Right lobe of liver (tissue), 6 donors: ENCODE measurements around the gene GPS2. TPM values are rescaled to one million over a fixed set of nuclear protein-coding genes. Genes with fewer than 3 reads are reported as not detected.
A peak's percentile ranks its signal among the peaks of the same experiment; 100 is the strongest.

ENCODE experiments used
- ATAC-seq, 4 donors: fragments of 200-7000 bp; cut with Tn5 transposase; one replicate each; pipeline ENCODE4 v1.9.1; 2020; ENCODE audit warnings: mild to moderate bottlenecking in 4 of 4, moderate library complexity in 4 of 4
- DNase-seq, 3 donors: peaks; one replicate each; pipeline ENCODE4 v3.0.0-alpha.2; 2020
- H3K27ac ChIP-seq, 3 donors: fragments of 200-600 bp; one replicate each; pipeline ENCODE4 v1.8.0; 2022
- H3K27me3 ChIP-seq, 2 donors: fragments of 200-600 bp; one replicate each; pipeline ENCODE4 v1.8.0; 2022
- H3K36me3 ChIP-seq, 4 donors: fragments of 200-600 bp; sonication (generic) in 1 of 4; one replicate each; pipeline versions ENCODE4 v1.5.1 to v1.8.0; 2017 to 2022; ENCODE audit warnings: control low read depth in 1 of 4
- H3K4me1 ChIP-seq, 4 donors: fragments of 200-600 bp; sonication (generic) in 1 of 4; one replicate each; pipeline versions ENCODE4 v1.5.1 to v1.8.0; 2017 to 2022; ENCODE audit warnings: control low read depth in 1 of 4
- H3K4me3 ChIP-seq, 3 donors: fragments of 200-600 bp; one replicate each; pipeline ENCODE4 v1.8.0; 2022
- H3K9me3 ChIP-seq, 4 donors: fragments of 200-600 bp; sonication (generic) in 1 of 4; one replicate each; pipeline versions ENCODE4 v1.5.1 to v1.8.0; 2017 to 2022; ENCODE audit warnings: control low read depth in 1 of 4
- CTCF ChIP-seq, 4 donors: fragments of 200-600 bp in 3 of 4; fragments of 450-650 bp in 1 of 4; IDR thresholded peaks; one replicate each; pipeline versions ENCODE4 v1.5.1 to v1.8.0; 2016 to 2022; ENCODE audit warnings: antibody characterized with exemption in 4 of 4, mild to moderate bottlenecking in 2 of 4
- POLR2A ChIP-seq: fragments of 450-650 bp; IDR thresholded peaks from one replicate; pipeline ENCODE4 v1.6.1; 2017; ENCODE audit warnings: antibody characterized with exemption, mild to moderate bottlenecking
- WGBS: methylation state at CpG from one replicate; pipeline ENCODE4 v1.1.6; 2018; ENCODE audit warnings: low coverage, low lambda C conversion rate; ENCODE audit not compliant: insufficient coverage; ENCODE audit errors: missing lambda C conversion rate; 5-methylcytosine and 5-hydroxymethylcytosine counted together
- intact Hi-C, 2 donors: fragments of 100-400 bp; cut with DNase I; formaldehyde crosslinking; loops; one replicate each; pipeline versions ENCODE4 v1.11.2 to v1.14.1; 2022
- total RNA-seq, 6 experiments: library from RNA; depleted of rRNA in 2 of 6; stranded (reverse); fragments of >200 nt in 2 of 6; fragmentation: NEBNext Ultra II Directional in 3 of 6; extraction: Animal tissue kit (Norgen Biotek cat#: 25700) in 3 of 6; gene quantifications; one replicate each; pipeline versions ENCODE4 v1.1.0 to v1.2.4, GENCODE V29; 2016 to 2023
- donor health status: DM: no; HTN: yes; CAD: no.
- donor health status: DM: no; HTN: no; CAD: no.
- donor health status: DM: no; HTN: no; CAD: no.
- donor health status: DM: no; HTN: yes; CAD: no.
- donor health status: DM: no; HTN: yes; CAD: no.

GPS2 gene
- total RNA-seq, 6 experiments from 2014 or later = 22.0 to 48.1 (median 23.2) TPM

GRCh38 chr17:7312432-7313087 is 2.6 kb downstream of the GPS2 start:
- Histone ChIP-seq H3K27me3 (no peaks in the 10 kb centered on the region), H3K4me3 (no peak overlapping the region), H3K4me1 (peaks cover 0 to 26% (median 12%) of the 10 kb centered on the region in 4 donors), H3K9me3 (no peaks in the 10 kb centered on the region), H3K36me3 (peaks cover 11 to 48% (median 30%) of the 10 kb centered on the region in 4 donors), H3K27ac (no peak overlapping the region)
- no peak for ATAC-seq
- intact Hi-C loops = no loop called here
- TF ChIP-seq POLR2A (no peak), CTCF (IDR thresholded peaks at IDR 0.05) (no peak)
- 71% methylated on average over 6 of the region's 7 CpGs for WGBS
- DNase-seq = no peak

DNA sequence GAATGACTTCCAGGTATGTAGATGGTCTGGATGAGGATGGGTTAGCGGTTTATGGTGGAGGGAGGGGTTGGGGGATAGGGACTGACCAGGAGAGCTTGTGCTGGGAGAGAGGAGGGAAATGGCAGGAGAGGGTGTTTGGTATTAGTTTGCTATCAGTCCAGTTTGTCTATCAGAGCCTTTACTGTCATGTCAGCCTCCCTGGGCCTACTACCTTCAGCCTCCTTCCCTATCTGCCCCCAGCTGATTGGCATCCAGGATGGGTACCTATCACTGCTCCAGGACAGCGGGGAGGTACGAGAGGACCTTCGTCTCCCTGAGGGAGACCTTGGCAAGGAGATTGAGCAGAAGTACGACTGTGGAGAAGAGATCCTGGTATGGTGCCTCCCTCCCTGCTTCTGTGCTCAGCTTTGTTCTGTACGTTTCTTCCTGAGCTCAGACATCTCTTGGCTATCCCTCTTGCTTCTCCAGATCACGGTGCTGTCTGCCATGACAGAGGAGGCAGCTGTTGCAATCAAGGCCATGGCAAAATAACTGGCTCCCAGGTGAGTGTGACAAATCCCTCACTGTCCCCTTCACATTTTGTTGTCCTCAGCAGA is 4.0 kb downstream of the GPS2 start:
- no peak for ATAC-seq
- intact Hi-C loops = no loop called here
- TF ChIP-seq CTCF (IDR thresholded peaks at IDR 0.05) (no peak), POLR2A (no peak)

GRCh38 chr17:7309628-7310027 is 5.5 kb downstream of the GPS2 start:
- TF ChIP-seq CTCF (IDR thresholded peaks at IDR 0.05) (no peak), POLR2A (no peak)
- intact Hi-C loops = no loop called here
- no peaks in the 10 kb centered on the region for H3K27me3 ChIP-seq
- 90% methylated on average over 7 of the region's 12 CpGs for WGBS
- ATAC-seq (no peak), DNase-seq (no peak)
- peaks cover 0 to 21% (median 9%) of the 10 kb centered on the region in 4 donors for H3K4me1 ChIP-seq
- H3K36me3 ChIP-seq = peaks cover 11 to 47% (median 29%) of the 10 kb centered on the region in 4 donors
- peak overlapping the region in 1 of 3 donors; percentile 98 for H3K4me3 ChIP-seq
- no peaks in the 10 kb centered on the region for H3K9me3 ChIP-seq
- H3K27ac ChIP-seq = peak overlapping the region in 1 of 3 donors; percentile 77

More for the DNA sequence above, 4.0 kb downstream of the GPS2 start:
- Histone ChIP-seq H3K9me3 (no peaks in the 10 kb centered on the region), H3K36me3 (peaks cover 11 to 47% (median 29%) of the 10 kb centered on the region in 4 donors), H3K4me3 (no peak overlapping the region), H3K4me1 (peaks cover 0 to 26% (median 12%) of the 10 kb centered on the region in 4 donors), H3K27ac (no peak overlapping the region), H3K27me3 (no peaks in the 10 kb centered on the region)
- WGBS = 84% methylated on average over 2 of the region's 7 CpGs
- no peak for DNase-seq

GRCh38 chr17:7308625-7309433 is 6.3 kb downstream of the GPS2 start:
- DNase-seq (peak; percentile 65 to 84 (median 78)), ATAC-seq (peak; percentile 33 to 37 (median 35))
- H3K4me1 ChIP-seq = peaks cover 0 to 14% (median 7%) of the 10 kb centered on the region in 4 donors

More at GRCh38 chr17:7308625-7309433, 6.3 kb downstream of the GPS2 start:
- Histone ChIP-seq H3K9me3 (no peaks in the 10 kb centered on the region), H3K27ac (peak overlapping the region; percentile 76 to 93 (median 77)), H3K27me3 (no peaks in the 10 kb centered on the region), H3K4me3 (peak overlapping the region; percentile 97 to 98 (median 97)), H3K36me3 (peaks cover 11 to 44% (median 29%) of the 10 kb centered on the region in 4 donors)
- intact Hi-C loops = no loop called here
- 0% methylated on average over 11 of the region's 14 CpGs for WGBS
- TF ChIP-seq CTCF (IDR thresholded peaks at IDR 0.05) (no peak), POLR2A (peak; percentile 42)
